Psoas muscle (tissue), 8 donors: ENCODE data around the gene UNC80. TPM values are rescaled to one million over a fixed set of nuclear protein-coding genes. Genes with fewer than 3 reads are reported as not detected.

Experiments used
- ATAC-seq, 4 donors: fragments of 200-7000 bp; cut with Tn5 transposase; one replicate each; pipeline ENCODE4 v1.9.1; 2020; ENCODE audit warnings: moderate library complexity in 3 of 4, mild to moderate bottlenecking in 2 of 4
- DNase-seq, 2 donors: peaks; one replicate each; pipeline ENCODE4 v3.0.0-alpha.2; 2020
- H3K27ac ChIP-seq: fragments of 200-600 bp; one replicate; pipeline ENCODE4 v1.8.0; 2022
- H3K27me3 ChIP-seq, 3 donors: fragments of 200-600 bp in 1 of 3; one replicate each; pipeline versions ENCODE4 v1.6.1 to v1.8.0; 2013 to 2022; ENCODE audit warnings: low read length in 2 of 3, mild to moderate bottlenecking in 2 of 3, moderate library complexity in 1 of 3; ENCODE audit not compliant: insufficient read depth in 3 of 3
- H3K36me3 ChIP-seq, 2 donors: fragments of 200-600 bp in 1 of 2; one replicate each; pipeline versions ENCODE4 v1.6.1 to v1.8.0; 2013 to 2022; ENCODE audit warnings: low read depth in 1 of 2, mild to moderate bottlenecking in 1 of 2, moderate library complexity in 1 of 2; ENCODE audit not compliant: insufficient read depth in 1 of 2
- H3K4me1 ChIP-seq: fragments of 200-600 bp; one replicate; pipeline ENCODE4 v1.8.0; 2022
- H3K4me3 ChIP-seq: fragments of 200-600 bp; one replicate; pipeline ENCODE4 v1.8.0; 2022; ENCODE audit warnings: mild to moderate bottlenecking
- H3K9me3 ChIP-seq: fragments of 200-600 bp; one replicate; pipeline ENCODE4 v1.8.0; 2022
- CTCF ChIP-seq: fragments of 200-600 bp; IDR thresholded peaks from one replicate; pipeline ENCODE4 v1.8.0; 2022; ENCODE audit warnings: antibody characterized with exemption
- WGBS, 3 donors: extraction: QIAGEN DNeasy Blood & Tissue Kit; methylation state at CpG; one replicate each; pipeline versions ENCODE4 v1.1.6 to v1.1.7; 2013; 5-methylcytosine and 5-hydroxymethylcytosine counted together
- intact Hi-C, 2 donors: fragments of 100-400 bp; cut with DNase I; formaldehyde crosslinking; loops; one replicate each; pipeline versions ENCODE4 v1.11.0 to v1.14.2; 2022
- polyA plus RNA-seq, 3 donors: library from polyadenylated mRNA; stranded (reverse); fragments of 200-250 nt; gene quantifications; one replicate each; pipeline ENCODE4 v1.2.3, GENCODE V29; 2013
- total RNA-seq, 4 donors: library from RNA; stranded (reverse); fragmentation: NEBNext Ultra II Directional in 2 of 4; extraction: Animal tissue kit (Norgen Biotek cat#: 25700) in 2 of 4; gene quantifications; one replicate each; pipeline versions ENCODE4 v1.2.1 to v1.2.4, GENCODE V29; 2021 to 2023
- donor health status: healthy with polysubstance abuse.
- donor health status: DM: no; HTN: no; CAD: no; lungs with moderate emphysema.
- donor health status: Bipolar disorder and iron deficiency.
- donor health status: healthy.
- donor health status: DM: yes; HTN: yes; CAD: no.
- donor health status: DM: no; HTN: no; CAD: no.
- donor health status: DM: no; HTN: no; CAD: no.
- donor health status: DM: yes; HTN: yes; CAD: no.

UNC80 gene
- total and polyA plus RNA-seq, 7 donors, result 0.03 TPM; not detected in 6

- no peak overlapping the region for H3K27ac ChIP-seq
These were observed 166.3 kb downstream of the UNC80 start for GRCh38 chr2:209937893-209938292.

GRCh38 chr2:209938906-209939305 is 167.3 kb downstream of the UNC80 start:
- Histone ChIP-seq H3K4me3 (no peak overlapping the region), H3K4me1 (no peaks in the 10 kb centered on the region), H3K27me3 (no peaks in the 10 kb centered on the region), H3K36me3 (no peaks in the 10 kb centered on the region), H3K9me3 (no peaks in the 10 kb centered on the region), H3K27ac (no peak overlapping the region)
- WGBS, 3 donors, result 64 to 74% (median 66%) methylated on average over 1 of the region's 1 CpG
- intact Hi-C loops, result no loop called here
- ATAC-seq, result no peak
- DNase-seq, result no peak
- TF ChIP-seq CTCF, result no peak

More at GRCh38 chr2:209937893-209938292, 166.3 kb downstream of the UNC80 start:
- no peaks in the 10 kb centered on the region for H3K27me3 ChIP-seq
- ATAC-seq, result no peak
- intact Hi-C loops, result no loop called here
- no peak for DNase-seq
- H3K4me1 ChIP-seq, result no peaks in the 10 kb centered on the region
- H3K4me3 ChIP-seq, result no peak overlapping the region
- no peaks in the 10 kb centered on the region for H3K9me3 ChIP-seq
- no peak for TF ChIP-seq CTCF
- no peaks in the 10 kb centered on the region for H3K36me3 ChIP-seq

- Histone ChIP-seq H3K4me3 (no peak overlapping the region), H3K9me3 (no peaks in the 10 kb centered on the region), H3K27me3 (no peaks in the 10 kb centered on the region), H3K27ac (no peak overlapping the region), H3K4me1 (no peaks in the 10 kb centered on the region), H3K36me3 (no peaks in the 10 kb centered on the region)
- ATAC-seq (no peak), DNase-seq (no peak)
- no peak for TF ChIP-seq CTCF
- intact Hi-C loops, result no loop called here
- WGBS, 3 donors, result 42 to 48% (median 44%) methylated on average over 6 of the region's 6 CpGs
These were observed 169.3 kb downstream of the UNC80 start for GRCh38 chr2:209940936-209941335.

- H3K4me1 ChIP-seq, result no peaks in the 10 kb centered on the region
- no peak overlapping the region for H3K27ac ChIP-seq
- WGBS, 3 donors, result 83 to 97% (median 90%) methylated on average over 2 of the region's 2 CpGs
- no peak for TF ChIP-seq CTCF
- no peak for DNase-seq
- no peak overlapping the region for H3K4me3 ChIP-seq
- no peak for ATAC-seq
- H3K9me3 ChIP-seq, result no peaks in the 10 kb centered on the region
- H3K27me3 ChIP-seq, result no peaks in the 10 kb centered on the region
- intact Hi-C loops, result no loop called here
- no peaks in the 10 kb centered on the region for H3K36me3 ChIP-seq
These were observed 170.8 kb downstream of the UNC80 start for GRCh38 chr2:209942426-209942825.

GRCh38 chr2:209942936-209943605 is 171.4 kb downstream of the UNC80 start:
- no peaks in the 10 kb centered on the region for H3K4me1 ChIP-seq
- H3K27me3 ChIP-seq, result no peaks in the 10 kb centered on the region
- no peak for DNase-seq
- H3K4me3 ChIP-seq, result no peak overlapping the region
- no peak for TF ChIP-seq CTCF
- no peak for ATAC-seq
- no peak overlapping the region for H3K27ac ChIP-seq
- H3K36me3 ChIP-seq, result no peaks in the 10 kb centered on the region
- intact Hi-C loops, result no loop called here
- H3K9me3 ChIP-seq, result no peaks in the 10 kb centered on the region
- 13 to 18% (median 14%) methylated on average over 5 of the region's 5 CpGs for WGBS, 3 donors
